ENCODE measurements around the gene OSGIN1.

OSGIN1 gene

GRCh38 chr16:83994703-83995102 is 41.7 kb downstream of the OSGIN1 start:
- no peak for TF ChIP-seq CTCF (IDR thresholded peaks at IDR 0.05; ENCODE audit: low read depth, low read length)
- TF ChIP-seq MYC (IDR thresholded peaks at IDR 0.05; ENCODE audit: low read depth, low read length), result no peak
- no peak for TF ChIP-seq MAX (IDR thresholded peaks at IDR 0.05; ENCODE audit: low read depth, low read length)
- no peak for TF ChIP-seq POLR2A (IDR thresholded peaks at IDR 0.05; ENCODE audit: extremely low read depth, insufficient read length)
- no peak for DNase-seq (ENCODE audit: low read depth)
- H3K4me3 ChIP-seq (ENCODE audit: low read depth, low read length), result no peak overlapping the region

DNA sequence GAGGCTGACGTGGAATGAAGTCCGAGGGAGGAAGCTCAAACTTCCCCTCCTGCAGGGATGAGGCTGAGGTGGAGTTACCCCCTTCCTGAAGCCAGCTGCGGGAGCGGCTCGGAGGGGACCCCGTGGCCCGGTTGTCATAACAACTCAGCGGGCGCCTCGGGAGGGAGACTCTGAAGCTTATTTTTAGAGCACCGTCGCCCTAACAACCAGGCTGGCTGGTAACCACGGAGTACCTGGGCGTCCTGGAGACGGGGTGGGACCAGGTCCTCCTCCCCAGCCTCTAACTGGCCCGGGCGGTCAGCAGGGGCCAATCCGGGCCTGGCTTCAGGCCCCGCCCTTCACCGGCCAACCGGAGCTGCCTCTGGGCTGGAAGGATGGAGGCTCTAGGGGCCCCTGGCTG is 42.7 kb downstream of the OSGIN1 start:
- DNase-seq (ENCODE audit: low read depth), result no peak

DNA sequence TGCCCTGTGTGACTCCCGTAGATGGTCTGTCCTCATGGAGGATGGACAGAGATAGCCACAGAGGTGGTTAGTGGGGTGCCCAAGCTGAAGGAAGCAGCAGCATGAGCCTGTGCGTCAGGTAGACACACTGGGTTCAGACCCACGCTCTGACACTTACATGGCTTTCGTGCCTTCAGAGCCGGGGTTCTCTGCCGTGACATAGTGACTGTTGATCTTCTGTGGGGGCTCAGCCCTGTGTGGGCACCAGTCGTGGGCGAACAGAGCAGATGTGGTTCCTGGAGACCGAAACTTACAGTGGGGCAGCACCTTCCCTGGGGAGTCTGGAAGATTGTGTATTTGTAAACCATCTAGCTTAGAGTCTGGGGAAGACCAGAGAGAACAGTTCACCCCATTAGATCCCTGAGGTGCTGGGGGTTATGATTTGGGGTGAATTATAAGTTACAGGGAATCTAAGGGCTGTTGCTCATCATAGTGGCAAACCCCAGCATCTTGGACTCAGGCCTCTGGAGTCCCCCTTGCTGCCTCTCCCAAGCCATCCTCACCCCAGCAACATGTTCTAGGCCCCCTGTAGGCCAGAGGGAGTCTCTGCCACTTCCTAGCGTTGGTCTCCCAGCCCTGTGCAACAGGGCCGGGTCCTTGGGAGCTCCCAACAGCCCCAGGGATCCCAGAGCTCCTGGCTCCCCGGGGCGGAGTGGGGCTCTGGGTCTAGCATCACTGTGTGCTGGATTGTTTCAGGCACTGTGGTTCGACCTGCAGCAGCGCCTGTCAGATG is 43.6 kb downstream of the OSGIN1 start:
- no peak for TF ChIP-seq POLR2A (IDR thresholded peaks at IDR 0.05; ENCODE audit: extremely low read depth, insufficient read length)
- TF ChIP-seq MAX (IDR thresholded peaks at IDR 0.05; ENCODE audit: low read depth, low read length), result no peak
- TF ChIP-seq MYC (IDR thresholded peaks at IDR 0.05; ENCODE audit: low read depth, low read length), result no peak
- no peak for TF ChIP-seq CTCF (IDR thresholded peaks at IDR 0.05; ENCODE audit: low read depth, low read length)
- no peak for DNase-seq (ENCODE audit: low read depth)
- no peak overlapping the region for H3K4me3 ChIP-seq (ENCODE audit: low read depth, low read length)

More for the DNA sequence above, 42.7 kb downstream of the OSGIN1 start:
- no peak overlapping the region for H3K4me3 ChIP-seq (ENCODE audit: low read depth, low read length)
- TF ChIP-seq CTCF (IDR thresholded peaks at IDR 0.05; ENCODE audit: low read depth, low read length) (no peak), POLR2A (IDR thresholded peaks at IDR 0.05; ENCODE audit: extremely low read depth, insufficient read length) (no peak), MAX (IDR thresholded peaks at IDR 0.05; ENCODE audit: low read depth, low read length) (no peak), MYC (IDR thresholded peaks at IDR 0.05; ENCODE audit: low read depth, low read length) (no peak)

DNA sequence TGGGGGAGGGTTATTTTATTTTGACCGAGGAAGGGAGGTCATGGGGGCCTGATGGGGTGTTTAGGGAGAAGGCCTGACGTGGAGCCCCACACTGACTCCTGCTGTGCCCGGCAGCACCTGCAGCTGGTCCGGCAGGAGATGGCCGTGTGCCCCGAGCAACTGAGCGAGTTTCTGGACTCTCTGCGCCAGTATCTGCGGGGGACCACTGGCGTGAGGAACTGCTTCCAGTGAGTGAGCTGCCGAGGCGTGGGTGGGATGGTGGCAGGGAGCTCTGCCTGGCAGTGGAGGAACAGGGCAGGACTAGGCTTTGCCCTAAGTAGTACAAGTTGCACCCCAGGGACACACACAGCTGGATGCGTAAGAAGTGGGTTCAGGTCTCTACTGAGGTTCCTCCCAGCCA is 45.1 kb downstream of the OSGIN1 start:
- no peak for DNase-seq (ENCODE audit: low read depth)
- TF ChIP-seq MYC (IDR thresholded peaks at IDR 0.05; ENCODE audit: low read depth, low read length) (no peak), MAX (IDR thresholded peaks at IDR 0.05; ENCODE audit: low read depth, low read length) (no peak), POLR2A (IDR thresholded peaks at IDR 0.05; ENCODE audit: extremely low read depth, insufficient read length) (no peak)
- no peak overlapping the region for H3K4me3 ChIP-seq (ENCODE audit: low read depth, low read length)

- H3K4me3 ChIP-seq (ENCODE audit: low read depth, low read length), result no peak overlapping the region
- TF ChIP-seq MYC (IDR thresholded peaks at IDR 0.05; ENCODE audit: low read depth, low read length) (no peak), CTCF (IDR thresholded peaks at IDR 0.05; ENCODE audit: low read depth, low read length) (no peak), MAX (IDR thresholded peaks at IDR 0.05; ENCODE audit: low read depth, low read length) (no peak), POLR2A (IDR thresholded peaks at IDR 0.05; ENCODE audit: extremely low read depth, insufficient read length) (no peak)
- DNase-seq (ENCODE audit: low read depth), result no peak
These were observed 48.1 kb downstream of the OSGIN1 start for GRCh38 chr16:84000989-84001642.

DNA sequence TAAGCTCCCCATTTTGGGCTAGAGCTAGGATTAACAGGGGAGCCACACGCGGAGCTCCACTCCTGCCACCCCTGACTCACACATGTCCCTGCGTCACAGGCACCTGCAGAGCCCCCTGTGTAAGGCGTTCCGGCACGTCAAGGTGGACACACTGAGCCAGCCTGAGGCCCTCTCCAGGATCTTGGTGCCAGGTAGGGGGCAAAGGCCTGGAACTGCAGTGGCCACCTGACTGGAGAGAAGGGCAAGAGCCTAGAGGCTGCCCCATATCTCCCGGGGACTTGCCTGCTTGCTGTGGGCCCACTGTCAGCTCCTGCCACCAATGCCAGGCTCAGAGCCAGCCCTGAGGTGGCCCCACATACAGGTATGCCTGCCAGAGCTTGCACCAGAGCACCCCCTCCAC is 48.7 kb downstream of the OSGIN1 start:
- DNase-seq (ENCODE audit: low read depth), result no peak
- H3K4me3 ChIP-seq (ENCODE audit: low read depth, low read length), result no peak overlapping the region
- no peak for TF ChIP-seq POLR2A (IDR thresholded peaks at IDR 0.05; ENCODE audit: extremely low read depth, insufficient read length)
- TF ChIP-seq CTCF (IDR thresholded peaks at IDR 0.05; ENCODE audit: low read depth, low read length), result no peak
- no peak for TF ChIP-seq MYC (IDR thresholded peaks at IDR 0.05; ENCODE audit: low read depth, low read length)
- TF ChIP-seq MAX (IDR thresholded peaks at IDR 0.05; ENCODE audit: low read depth, low read length), result no peak
